Lower lobe of right lung (tissue), 2 donors: ENCODE measurements around the gene PDE4B. TPM values are rescaled to one million over a fixed set of nuclear protein-coding genes. Genes with fewer than 3 reads are reported as not detected.
"Not testable (repeated sequence)": the region's sequence is repeated elsewhere in the genome, so short reads cannot be mapped to it uniquely, and the experiment has no call there.

ENCODE experiments used
- ATAC-seq, 2 donors: fragments of 200-7000 bp; cut with Tn5 transposase; one replicate each; pipeline ENCODE4 v1.9.1; 2020 to 2022; ENCODE audit warnings: mild to moderate bottlenecking in 2 of 2, moderate library complexity in 2 of 2
- DNase-seq: peaks from one replicate; pipeline ENCODE4 v3.0.0-alpha.2; 2020
- H3K27ac ChIP-seq: fragments of 200-600 bp; one replicate; pipeline ENCODE4 v1.8.0; 2022
- H3K27me3 ChIP-seq: fragments of 200-600 bp; one replicate; pipeline ENCODE4 v1.8.0; 2022; ENCODE audit warnings: low read depth
- H3K36me3 ChIP-seq: fragments of 200-600 bp; one replicate; pipeline ENCODE4 v1.8.0; 2022; ENCODE audit warnings: mild to moderate bottlenecking
- H3K4me1 ChIP-seq: fragments of 200-600 bp; one replicate; pipeline ENCODE4 v1.8.0; 2022
- H3K4me3 ChIP-seq: fragments of 200-600 bp; one replicate; pipeline ENCODE4 v1.8.0; 2022; ENCODE audit warnings: mild to moderate bottlenecking
- H3K9me3 ChIP-seq: fragments of 200-600 bp; one replicate; pipeline ENCODE4 v1.8.0; 2022
- intact Hi-C: fragments of 100-400 bp; cut with DNase I; formaldehyde crosslinking; loops from one replicate; pipeline ENCODE4 v1.11.0; 2022
- total RNA-seq: library from RNA; stranded (reverse); fragmentation: NEBNext Ultra II Directional; extraction: Animal tissue kit (Norgen Biotek cat#: 25700); gene quantifications from one replicate; pipeline ENCODE4 v1.2.1, GENCODE V29; 2021
- TF ChIP-seq, protein P1 (sequence below): fragments of 200-600 bp; IDR thresholded peaks from one replicate; pipeline ENCODE4 v1.8.0; 2022; ENCODE audit warnings: antibody characterized with exemption, mild to moderate bottlenecking
- donor health status: DM: no; HTN: yes; CAD: no; lungs with severe emphysema.

Gene PDE4B
- total RNA-seq, 1 donor from 2014 or later, result 26.9 TPM

DNA sequence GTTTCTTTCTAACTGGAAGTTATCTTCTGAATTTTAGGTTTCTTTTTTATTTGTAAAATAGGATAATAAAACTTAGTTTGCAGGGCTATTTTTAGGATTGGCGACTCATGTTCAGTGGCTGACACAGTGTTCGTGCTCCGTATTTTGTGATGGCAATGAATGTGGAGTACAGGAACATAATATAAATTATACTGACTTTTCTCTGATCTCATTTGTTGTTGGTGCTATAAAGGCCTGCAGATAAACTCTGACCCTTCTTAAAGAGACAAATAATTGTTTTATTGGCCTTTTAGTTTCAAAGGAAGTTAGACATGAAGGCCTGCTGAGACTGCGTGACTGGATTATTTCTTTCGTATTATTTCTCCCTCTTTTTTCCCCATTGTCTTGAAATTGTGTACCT, 339.6 kb downstream of the PDE4B start:
- H3K27me3 ChIP-seq, result no peaks in the 10 kb centered on the region
- intact Hi-C loops, result no loop called here
- TF ChIP-seq, protein P1, sequence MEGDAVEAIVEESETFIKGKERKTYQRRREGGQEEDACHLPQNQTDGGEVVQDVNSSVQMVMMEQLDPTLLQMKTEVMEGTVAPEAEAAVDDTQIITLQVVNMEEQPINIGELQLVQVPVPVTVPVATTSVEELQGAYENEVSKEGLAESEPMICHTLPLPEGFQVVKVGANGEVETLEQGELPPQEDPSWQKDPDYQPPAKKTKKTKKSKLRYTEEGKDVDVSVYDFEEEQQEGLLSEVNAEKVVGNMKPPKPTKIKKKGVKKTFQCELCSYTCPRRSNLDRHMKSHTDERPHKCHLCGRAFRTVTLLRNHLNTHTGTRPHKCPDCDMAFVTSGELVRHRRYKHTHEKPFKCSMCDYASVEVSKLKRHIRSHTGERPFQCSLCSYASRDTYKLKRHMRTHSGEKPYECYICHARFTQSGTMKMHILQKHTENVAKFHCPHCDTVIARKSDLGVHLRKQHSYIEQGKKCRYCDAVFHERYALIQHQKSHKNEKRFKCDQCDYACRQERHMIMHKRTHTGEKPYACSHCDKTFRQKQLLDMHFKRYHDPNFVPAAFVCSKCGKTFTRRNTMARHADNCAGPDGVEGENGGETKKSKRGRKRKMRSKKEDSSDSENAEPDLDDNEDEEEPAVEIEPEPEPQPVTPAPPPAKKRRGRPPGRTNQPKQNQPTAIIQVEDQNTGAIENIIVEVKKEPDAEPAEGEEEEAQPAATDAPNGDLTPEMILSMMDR, result no peak
- no peak for ATAC-seq
- H3K9me3 ChIP-seq, result no peaks in the 10 kb centered on the region
- DNase-seq, result no peak
- H3K4me1 ChIP-seq, result no peaks in the 10 kb centered on the region
- H3K4me3 ChIP-seq, result no peak overlapping the region
- H3K27ac ChIP-seq, result no peak overlapping the region
- H3K36me3 ChIP-seq, result no peaks in the 10 kb centered on the region

DNA sequence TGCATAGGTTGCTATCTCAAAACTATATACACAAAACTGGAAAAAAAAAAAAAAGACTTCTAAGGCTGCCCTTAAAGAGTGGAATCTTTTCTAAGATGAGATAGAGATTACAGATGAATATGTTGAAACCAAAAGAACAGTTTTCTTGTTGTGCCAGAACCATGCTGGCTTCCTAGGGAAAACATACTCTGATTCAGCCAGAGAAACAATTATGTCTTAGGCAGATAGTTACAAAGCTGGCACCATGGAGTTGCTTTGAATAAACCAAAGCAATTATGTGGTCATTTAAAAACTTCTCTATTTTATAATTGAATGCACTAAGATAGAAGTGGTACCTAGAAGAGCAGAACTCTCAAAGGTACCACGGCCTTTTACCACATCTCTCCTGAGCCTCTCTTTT, 341.3 kb downstream of the PDE4B start:
- no peak for DNase-seq
- no peaks in the 10 kb centered on the region for H3K27me3 ChIP-seq
- H3K4me1 ChIP-seq, result no peaks in the 10 kb centered on the region
- intact Hi-C loops, result no loop called here
- H3K4me3 ChIP-seq, result no peak overlapping the region
- H3K9me3 ChIP-seq, result no peaks in the 10 kb centered on the region
- no peak overlapping the region for H3K27ac ChIP-seq
- TF ChIP-seq, protein P1, result no peak
- no peak for ATAC-seq
- H3K36me3 ChIP-seq, result no peaks in the 10 kb centered on the region

DNA sequence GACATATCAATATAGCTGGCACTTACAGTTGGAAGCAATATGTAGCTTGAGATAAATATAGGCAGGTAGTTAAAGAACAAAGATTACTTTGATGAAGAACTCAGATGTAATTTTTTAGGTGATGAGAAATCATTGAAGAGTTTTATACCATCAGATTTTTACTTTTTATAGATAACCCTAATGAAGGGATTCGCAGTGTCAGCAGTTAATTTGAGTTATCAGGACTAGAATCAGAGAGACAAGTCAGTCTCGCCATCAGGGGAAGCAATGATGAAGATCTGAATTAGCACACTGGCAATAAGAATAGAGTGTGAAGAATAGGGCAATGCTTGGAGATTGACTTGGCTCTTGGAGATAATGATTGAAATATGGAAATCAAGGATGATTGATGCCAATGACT, 342.5 kb downstream of the PDE4B start:
- DNase-seq (no peak), ATAC-seq (no peak)
- intact Hi-C loops, result no loop called here
- H3K9me3 ChIP-seq, result no peaks in the 10 kb centered on the region
- no peaks in the 10 kb centered on the region for H3K27me3 ChIP-seq
- no peak overlapping the region for H3K4me3 ChIP-seq
- H3K4me1 ChIP-seq, result no peaks in the 10 kb centered on the region
- TF ChIP-seq, protein P1, result no peak
- no peaks in the 10 kb centered on the region for H3K36me3 ChIP-seq
- H3K27ac ChIP-seq, result no peak overlapping the region

DNA sequence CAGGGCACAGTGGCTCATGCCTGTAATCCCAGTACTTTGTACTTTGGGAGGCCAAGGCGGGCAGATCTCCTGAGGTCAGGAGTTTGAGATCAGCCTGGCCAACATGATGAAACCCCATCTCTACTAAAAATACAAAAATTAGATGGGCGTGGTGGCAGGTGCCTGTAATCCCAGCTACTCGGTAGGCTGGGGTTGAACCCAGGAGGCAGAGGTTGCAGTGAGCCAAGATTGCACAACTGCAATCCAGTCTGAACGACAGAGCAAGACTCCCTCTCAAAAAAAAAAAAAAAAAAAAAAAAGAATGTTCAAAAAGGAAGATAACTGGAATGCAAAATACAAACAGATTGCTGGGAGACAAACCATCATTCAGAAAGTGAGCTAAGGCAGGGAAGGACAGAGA, 343.7 kb downstream of the PDE4B start:
- H3K27ac ChIP-seq, ATAC-seq, H3K4me3 ChIP-seq, H3K4me1 ChIP-seq, DNase-seq, intact Hi-C loops, H3K9me3 ChIP-seq, H3K36me3 ChIP-seq, H3K27me3 ChIP-seq: not testable (repeated sequence)

DNA sequence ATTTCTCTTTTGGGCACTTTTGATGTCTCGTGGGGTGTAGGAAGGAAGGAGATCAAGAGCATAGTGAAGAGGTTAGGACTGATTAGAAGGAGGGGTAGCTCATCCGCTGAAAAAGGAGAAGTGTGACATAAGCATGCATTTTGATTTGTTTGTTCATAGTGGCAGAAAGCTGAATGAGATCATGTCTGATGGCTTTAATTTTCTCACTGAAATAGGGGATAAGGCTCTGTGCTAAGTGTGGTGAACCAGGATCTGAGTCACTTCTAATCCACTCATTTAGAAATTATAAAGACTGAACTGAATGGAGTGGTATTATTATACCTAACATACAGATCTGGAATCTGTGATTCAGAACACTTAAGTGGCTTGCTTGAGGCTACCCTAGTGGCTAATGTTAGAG, 344.5 kb downstream of the PDE4B start:
- intact Hi-C loops, result no loop called here

DNA sequence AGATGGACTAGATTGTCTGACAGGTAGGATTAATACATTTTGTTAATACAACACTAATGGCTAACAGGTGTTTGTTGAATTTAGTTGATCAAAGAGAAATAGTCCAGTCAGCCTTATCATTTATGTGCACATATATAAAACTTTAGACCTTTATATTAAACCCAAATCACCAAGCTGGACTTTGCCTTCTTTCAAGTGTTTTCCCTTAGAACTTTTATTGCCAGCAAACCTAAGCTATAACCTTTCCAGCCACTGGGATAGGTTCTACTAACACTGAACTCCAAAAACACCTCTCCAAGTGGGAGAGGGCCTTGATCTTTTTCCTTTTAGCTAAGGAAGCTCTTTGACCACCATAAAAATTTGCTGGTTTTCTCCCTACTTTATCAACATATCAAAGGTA, 345.9 kb downstream of the PDE4B start:
- intact Hi-C loops, result no loop called here
- ATAC-seq, result no peak
- TF ChIP-seq, protein P1, result no peak

More for the DNA sequence above, 344.5 kb downstream of the PDE4B start:
- H3K36me3 ChIP-seq, result no peaks in the 10 kb centered on the region
- H3K4me3 ChIP-seq, result no peak overlapping the region
- no peak overlapping the region for H3K27ac ChIP-seq
- TF ChIP-seq, protein P1, result no peak
- DNase-seq (no peak), ATAC-seq (peak in 1 of 2 donors; percentile 41)
- no peaks in the 10 kb centered on the region for H3K27me3 ChIP-seq
- H3K4me1 ChIP-seq, result no peaks in the 10 kb centered on the region
- no peaks in the 10 kb centered on the region for H3K9me3 ChIP-seq

More for the DNA sequence above, 345.9 kb downstream of the PDE4B start:
- no peaks in the 10 kb centered on the region for H3K4me1 ChIP-seq
- no peak overlapping the region for H3K4me3 ChIP-seq
- no peak overlapping the region for H3K27ac ChIP-seq
- H3K27me3 ChIP-seq, result no peaks in the 10 kb centered on the region
- H3K36me3 ChIP-seq, result no peaks in the 10 kb centered on the region
- no peak for DNase-seq
- H3K9me3 ChIP-seq, result no peaks in the 10 kb centered on the region
